HL-60 (cell line): ENCODE data around the gene PDE11A.

Experiments
- DNase-seq, 2 experiments: peaks; one replicate each; pipeline ENCODE4 v3.0.0-alpha.2; 2010 to 2020; ENCODE audit warnings: low read depth in 1 of 2, low spot score in 1 of 2
- H3K27ac ChIP-seq: fragments of 250-450 bp; sonication (Bioruptor Pico); replicated peaks from 2 replicates; pipeline ENCODE4 v1.5.1; 2020; ENCODE audit warnings: mild to moderate bottlenecking, moderate library complexity
- H3K27me3 ChIP-seq: fragments of 250-450 bp; sonication (Bioruptor Pico); 2 replicates; pipeline ENCODE4 v1.5.1; 2021; ENCODE audit warnings: mild to moderate bottlenecking, moderate library complexity; ENCODE audit not compliant: insufficient read depth, poor library complexity, severe bottlenecking
- H3K4me3 ChIP-seq: replicated peaks from 2 replicates; pipeline ENCODE4 v1.5.1; 2011; ENCODE audit warnings: mild to moderate bottlenecking, control low read depth, low read length; ENCODE audit not compliant: insufficient read depth
- GABPA ChIP-seq: IDR thresholded peaks from 2 replicates; pipeline ENCODE4 v1.6.1; 2012; ENCODE audit warnings: low read depth
- POLR2AphosphoS5 ChIP-seq: IDR thresholded peaks from 2 replicates; pipeline ENCODE4 v1.6.1; 2012; ENCODE audit warnings: low read depth
- SPI1 ChIP-seq: IDR thresholded peaks from 2 replicates; pipeline ENCODE4 v1.6.1; 2012; ENCODE audit warnings: low read depth, mild to moderate bottlenecking, borderline replicate concordance
- TF ChIP-seq, protein P1 (sequence below): IDR thresholded peaks from one replicate; pipeline ENCODE4 v1.5.1; 2011; ENCODE audit warnings: low read length, control low read depth, inconsistent platforms; ENCODE audit not compliant: insufficient read depth
- TF ChIP-seq, protein P2 (sequence below): IDR thresholded peaks from 2 replicates; pipeline ENCODE4 v1.6.1; 2012; ENCODE audit warnings: low read depth; ENCODE audit not compliant: insufficient replicate concordance

The PDE11A gene

DNA sequence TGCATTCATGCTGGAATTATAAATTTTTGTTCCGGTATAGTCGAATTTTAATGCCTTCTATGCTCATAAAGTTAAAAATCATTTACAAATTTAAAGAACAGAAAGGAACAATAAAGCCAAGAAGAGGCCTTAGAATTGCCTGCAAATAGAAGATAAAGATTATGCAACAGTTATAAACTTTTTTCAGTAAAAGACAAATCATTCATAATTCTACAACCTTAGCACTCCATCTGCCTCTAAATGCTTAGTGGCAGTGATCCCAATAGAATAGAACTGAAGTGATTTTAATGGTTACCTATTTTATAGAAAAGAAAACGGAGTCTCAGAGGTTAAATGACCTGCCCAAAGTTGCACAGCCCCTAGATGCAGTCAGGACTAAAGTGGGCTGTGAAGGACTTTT is 468.8 kb downstream of the PDE11A start:
- H3K27ac ChIP-seq = no peak overlapping the region
- TF ChIP-seq, protein P1, sequence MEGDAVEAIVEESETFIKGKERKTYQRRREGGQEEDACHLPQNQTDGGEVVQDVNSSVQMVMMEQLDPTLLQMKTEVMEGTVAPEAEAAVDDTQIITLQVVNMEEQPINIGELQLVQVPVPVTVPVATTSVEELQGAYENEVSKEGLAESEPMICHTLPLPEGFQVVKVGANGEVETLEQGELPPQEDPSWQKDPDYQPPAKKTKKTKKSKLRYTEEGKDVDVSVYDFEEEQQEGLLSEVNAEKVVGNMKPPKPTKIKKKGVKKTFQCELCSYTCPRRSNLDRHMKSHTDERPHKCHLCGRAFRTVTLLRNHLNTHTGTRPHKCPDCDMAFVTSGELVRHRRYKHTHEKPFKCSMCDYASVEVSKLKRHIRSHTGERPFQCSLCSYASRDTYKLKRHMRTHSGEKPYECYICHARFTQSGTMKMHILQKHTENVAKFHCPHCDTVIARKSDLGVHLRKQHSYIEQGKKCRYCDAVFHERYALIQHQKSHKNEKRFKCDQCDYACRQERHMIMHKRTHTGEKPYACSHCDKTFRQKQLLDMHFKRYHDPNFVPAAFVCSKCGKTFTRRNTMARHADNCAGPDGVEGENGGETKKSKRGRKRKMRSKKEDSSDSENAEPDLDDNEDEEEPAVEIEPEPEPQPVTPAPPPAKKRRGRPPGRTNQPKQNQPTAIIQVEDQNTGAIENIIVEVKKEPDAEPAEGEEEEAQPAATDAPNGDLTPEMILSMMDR = no peak
- no peak for TF ChIP-seq SPI1
- H3K27me3 ChIP-seq = no peaks in the 10 kb centered on the region
- no peak overlapping the region for H3K4me3 ChIP-seq
- DNase-seq = no peak

DNA sequence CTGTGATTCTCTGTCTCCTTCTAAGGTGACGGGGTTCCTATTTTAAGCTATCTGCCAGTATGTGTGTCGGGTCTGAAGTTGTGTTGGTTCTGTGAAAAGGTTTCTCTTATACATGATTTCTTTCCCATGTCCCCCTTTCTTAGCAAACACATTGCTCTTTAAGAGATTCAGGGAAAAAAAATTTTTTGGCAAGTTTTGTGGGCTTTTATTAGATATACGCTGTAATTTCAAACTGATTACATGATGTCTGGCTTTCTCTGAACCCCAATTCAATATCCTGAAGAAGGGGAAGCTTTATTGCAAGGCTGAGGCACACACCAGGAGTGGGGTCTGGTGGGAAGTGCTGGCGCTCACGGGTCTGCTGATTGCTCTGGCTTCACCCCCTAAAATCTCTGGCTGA is 469.4 kb downstream of the PDE11A start:
- Histone ChIP-seq H3K27me3 (no peaks in the 10 kb centered on the region), H3K27ac (no peak overlapping the region), H3K4me3 (no peak overlapping the region)
- DNase-seq = no peak
- TF ChIP-seq GABPA (no peak), POLR2AphosphoS5 (no peak), SPI1 (no peak)
- TF ChIP-seq, protein P1 = no peak
- TF ChIP-seq, protein P2, sequence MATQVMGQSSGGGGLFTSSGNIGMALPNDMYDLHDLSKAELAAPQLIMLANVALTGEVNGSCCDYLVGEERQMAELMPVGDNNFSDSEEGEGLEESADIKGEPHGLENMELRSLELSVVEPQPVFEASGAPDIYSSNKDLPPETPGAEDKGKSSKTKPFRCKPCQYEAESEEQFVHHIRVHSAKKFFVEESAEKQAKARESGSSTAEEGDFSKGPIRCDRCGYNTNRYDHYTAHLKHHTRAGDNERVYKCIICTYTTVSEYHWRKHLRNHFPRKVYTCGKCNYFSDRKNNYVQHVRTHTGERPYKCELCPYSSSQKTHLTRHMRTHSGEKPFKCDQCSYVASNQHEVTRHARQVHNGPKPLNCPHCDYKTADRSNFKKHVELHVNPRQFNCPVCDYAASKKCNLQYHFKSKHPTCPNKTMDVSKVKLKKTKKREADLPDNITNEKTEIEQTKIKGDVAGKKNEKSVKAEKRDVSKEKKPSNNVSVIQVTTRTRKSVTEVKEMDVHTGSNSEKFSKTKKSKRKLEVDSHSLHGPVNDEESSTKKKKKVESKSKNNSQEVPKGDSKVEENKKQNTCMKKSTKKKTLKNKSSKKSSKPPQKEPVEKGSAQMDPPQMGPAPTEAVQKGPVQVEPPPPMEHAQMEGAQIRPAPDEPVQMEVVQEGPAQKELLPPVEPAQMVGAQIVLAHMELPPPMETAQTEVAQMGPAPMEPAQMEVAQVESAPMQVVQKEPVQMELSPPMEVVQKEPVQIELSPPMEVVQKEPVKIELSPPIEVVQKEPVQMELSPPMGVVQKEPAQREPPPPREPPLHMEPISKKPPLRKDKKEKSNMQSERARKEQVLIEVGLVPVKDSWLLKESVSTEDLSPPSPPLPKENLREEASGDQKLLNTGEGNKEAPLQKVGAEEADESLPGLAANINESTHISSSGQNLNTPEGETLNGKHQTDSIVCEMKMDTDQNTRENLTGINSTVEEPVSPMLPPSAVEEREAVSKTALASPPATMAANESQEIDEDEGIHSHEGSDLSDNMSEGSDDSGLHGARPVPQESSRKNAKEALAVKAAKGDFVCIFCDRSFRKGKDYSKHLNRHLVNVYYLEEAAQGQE = no peak

DNA sequence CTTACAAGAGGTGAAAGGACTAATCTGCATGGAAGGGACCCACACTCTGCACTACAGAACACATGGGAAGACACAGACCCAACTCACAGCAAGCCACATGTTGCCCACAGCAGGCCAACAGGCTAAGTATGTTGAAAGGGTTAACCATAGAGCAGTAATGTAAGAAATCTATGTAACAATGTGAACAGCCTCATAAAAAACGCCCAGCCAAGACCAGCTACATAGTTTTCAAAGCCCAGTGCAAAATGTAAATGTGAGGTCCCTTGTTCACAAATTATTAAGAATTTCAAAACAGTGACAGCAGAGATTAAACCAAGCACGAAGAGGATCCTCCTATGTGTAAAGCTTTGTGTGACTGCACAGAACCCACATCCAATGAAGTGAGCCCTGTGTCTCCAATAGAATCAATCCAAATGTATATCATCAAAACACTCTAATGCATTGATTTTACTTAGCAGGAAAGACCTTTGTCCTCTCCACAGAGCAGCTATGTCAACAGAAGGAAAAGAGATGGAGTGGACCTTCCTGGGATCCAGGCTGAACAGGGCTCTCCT is 469.9 kb downstream of the PDE11A start:
- TF ChIP-seq GABPA = no peak
- TF ChIP-seq, protein P2 = no peak
- TF ChIP-seq, protein P1 = no peak
- no peak for TF ChIP-seq POLR2AphosphoS5
- no peak for TF ChIP-seq SPI1
- DNase-seq = no peak
- Histone ChIP-seq H3K4me3 (no peak overlapping the region), H3K27ac (no peak overlapping the region), H3K27me3 (no peaks in the 10 kb centered on the region)

DNA sequence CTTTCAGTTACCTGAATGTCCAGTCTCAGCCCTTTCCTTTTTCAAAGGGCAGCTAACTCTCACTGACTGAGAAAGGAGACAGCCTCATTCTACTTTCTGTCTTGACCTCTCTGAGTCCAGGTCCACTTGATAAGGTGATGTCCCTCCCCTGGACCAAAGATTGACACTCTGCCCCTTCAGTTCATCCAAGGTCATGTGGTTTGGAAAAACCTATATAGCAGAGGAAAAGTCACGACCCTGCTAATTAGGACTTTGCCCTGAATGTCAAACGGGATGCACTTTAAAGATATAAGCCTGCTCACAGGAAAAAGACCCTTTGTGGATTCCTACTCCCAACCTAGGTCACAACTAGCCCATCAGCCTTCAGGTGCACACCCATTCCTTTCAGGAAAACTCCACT is 471.7 kb downstream of the PDE11A start:
- Histone ChIP-seq H3K4me3 (no peak overlapping the region), H3K27ac (no peak overlapping the region), H3K27me3 (no peaks in the 10 kb centered on the region)
- TF ChIP-seq, protein P2 = no peak
- TF ChIP-seq GABPA (no peak), POLR2AphosphoS5 (no peak), SPI1 (no peak)
- TF ChIP-seq, protein P1 = no peak
- DNase-seq = no peak
